ENCODE results near the gene ZNF384. TPM values are rescaled to one million over a fixed set of nuclear protein-coding genes. Genes with fewer than 3 reads are reported as not detected.

Gene ZNF384
- total and polyA plus RNA-seq, 2 of the 8 experiments (the other 6 are each of a cell fraction or from before 2014, with no cell fraction given), result 59.0 to 59.6 TPM

GRCh38 chr12:6723607-6724408 is 34.6 kb upstream of the ZNF384 start, which contains the start of gene COPS7A (continued):
- TF ChIP-seq HDAC2 (IDR thresholded peaks at IDR 0.05; ENCODE audit: borderline replicate concordance in 1 of 2, low read depth in 2 of 2, low read length in 2 of 2) (peak in 1 of 2 experiments; percentile 53; a peak in 1 of 4 replicates), SUZ12 (IDR thresholded peaks at IDR 0.05; ENCODE audit: low read length) (no peak), SP1 (IDR thresholded peaks at IDR 0.05; ENCODE audit: low read depth, low read length) (peak; percentile 69; the same call in 1 of the 2 replicates), SAP30 (IDR thresholded peaks at IDR 0.05; ENCODE audit: insufficient read depth, insufficient replicate concordance, low read length) (no peak), ASH2L (IDR thresholded peaks at IDR 0.05; ENCODE audit: low read length) (peak; percentile 57), TAF1 (IDR thresholded peaks at IDR 0.05; ENCODE audit: low read depth, low read length) (peak; percentile 71), POLR2AphosphoS5 (IDR thresholded peaks at IDR 0.05; ENCODE audit: low read depth, low read length) (peak; percentile 64; the same call in 1 of the 2 replicates), CHD7 (IDR thresholded peaks at IDR 0.05; ENCODE audit: insufficient replicate concordance, low read length) (no peak)

All from H1 (cell line).